Mesendoderm (in vitro differentiated cells): ENCODE results near the gene LIPA.

Experiments
- DNase-seq: peaks from one replicate; pipeline ENCODE4 v3.0.0; 2013
- H2AK5ac ChIP-seq: 2 replicates; pipeline ENCODE4 v1.6.1; 2013; ENCODE audit warnings: low read length, inconsistent platforms
- H2BK120ac ChIP-seq: 2 replicates; pipeline ENCODE4 v1.6.1; 2013; ENCODE audit warnings: low read depth, mild to moderate bottlenecking, low read length, moderate library complexity, mixed read lengths
- H2BK15ac ChIP-seq: replicated peaks from 2 replicates; pipeline ENCODE4 v1.6.1; 2013; ENCODE audit warnings: low read depth, mild to moderate bottlenecking, moderate library complexity
- H2BK5ac ChIP-seq: 2 replicates; pipeline ENCODE4 v1.6.1; 2013; ENCODE audit warnings: low read length, inconsistent platforms
- H3K18ac ChIP-seq: 2 replicates; pipeline ENCODE4 v1.6.1; 2013; ENCODE audit warnings: mild to moderate bottlenecking, low read length, mixed read lengths
- H3K23ac ChIP-seq: one replicate; pipeline ENCODE4 v1.6.1; 2013; ENCODE audit warnings: low read length
- H3K27ac ChIP-seq: 2 replicates; pipeline ENCODE4 v1.5.1; 2013; ENCODE audit warnings: low read depth, mild to moderate bottlenecking, inconsistent platforms, low read length, moderate library complexity
- H3K27me3 ChIP-seq: 2 replicates; pipeline ENCODE4 v1.6.1; 2013; ENCODE audit warnings: low read length, control low read depth, mild to moderate bottlenecking, inconsistent platforms; ENCODE audit not compliant: insufficient read depth, poor library complexity
- H3K36me3 ChIP-seq: 2 replicates; pipeline ENCODE4 v1.6.1; 2013; ENCODE audit warnings: low read length, inconsistent platforms; ENCODE audit not compliant: control insufficient read depth, insufficient read depth
- H3K4ac ChIP-seq: one replicate; pipeline ENCODE4 v1.6.1; 2013; ENCODE audit warnings: low read depth, mild to moderate bottlenecking, low read length, moderate library complexity
- H3K4me1 ChIP-seq: 2 replicates; pipeline ENCODE4 v1.6.1; 2013; ENCODE audit warnings: low read depth, low read length, inconsistent platforms; ENCODE audit not compliant: control insufficient read depth
- H3K4me2 ChIP-seq: 2 replicates; pipeline ENCODE4 v1.6.1; 2013; ENCODE audit warnings: low read length
- H3K4me3 ChIP-seq: 2 replicates; pipeline ENCODE4 v1.5.1; 2013; ENCODE audit warnings: mild to moderate bottlenecking, low read length
- H3K56ac ChIP-seq: one replicate; pipeline ENCODE4 v1.6.1; 2013; ENCODE audit warnings: low read length
- H3K79me1 ChIP-seq: 2 replicates; pipeline ENCODE4 v1.6.1; 2013; ENCODE audit warnings: low read length, inconsistent platforms
- H3K79me2 ChIP-seq: 2 replicates; pipeline ENCODE4 v1.6.1; 2013; ENCODE audit warnings: mild to moderate bottlenecking, low read length; ENCODE audit not compliant: control insufficient read depth, insufficient read depth
- H3K9ac ChIP-seq: 2 replicates; pipeline ENCODE4 v1.6.1; 2013; ENCODE audit warnings: low read length, inconsistent platforms
- H4K5ac ChIP-seq: one replicate; pipeline ENCODE4 v1.6.1; 2013; ENCODE audit warnings: low read length
- H4K8ac ChIP-seq: one replicate; pipeline ENCODE4 v1.6.1; 2013; ENCODE audit warnings: low read depth, mild to moderate bottlenecking, control low read depth, low read length, moderate library complexity
- WGBS: extraction: QIAGEN DNeasy Blood & Tissue Kit; methylation state at CpG from one replicate; pipeline ENCODE4 v1.1.7; 2013; ENCODE audit warnings: low lambda C conversion rate, missing lambda C conversion rate; ENCODE audit not compliant: insufficient coverage; ENCODE audit errors: extremely low coverage; 5-methylcytosine and 5-hydroxymethylcytosine counted together

LIPA gene

GRCh38 chr10:89278034-89278535, 26.5 kb upstream of the LIPA start:
- Histone ChIP-seq H2BK15ac (peak overlapping the region; percentile 99), H3K4me3 (no peak overlapping the region), H2BK5ac (no peak overlapping the region)

DNA sequence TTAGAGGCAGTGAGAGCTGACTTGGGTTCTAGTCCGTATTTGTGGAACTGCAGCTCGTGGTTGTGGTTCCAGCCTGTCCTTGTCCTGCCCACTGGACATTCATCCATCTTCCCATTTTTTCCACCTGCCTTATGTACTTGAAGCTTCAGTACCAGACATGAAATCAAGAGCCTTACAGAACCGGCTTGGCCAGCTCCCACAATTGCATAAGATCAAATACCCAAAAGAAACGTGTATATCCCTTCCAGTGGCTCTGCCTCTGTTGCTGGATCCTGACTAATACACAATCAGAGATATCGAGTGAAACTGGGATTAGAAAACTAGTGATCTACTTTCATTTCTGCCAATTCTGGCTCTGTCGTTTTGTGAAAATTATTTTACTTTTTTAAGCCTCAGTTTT, 23.8 kb upstream of the LIPA start:
- no peak overlapping the region for H4K8ac ChIP-seq
- H3K9ac ChIP-seq, result no peak overlapping the region
- no CpG with 5 or more reads among the region's 6 CpGs for WGBS

More at GRCh38 chr10:89278034-89278535, 26.5 kb upstream of the LIPA start:
- Histone ChIP-seq H3K79me1 (no peaks in the 10 kb centered on the region), H3K79me2 (no peaks in the 10 kb centered on the region), H4K5ac (no peak overlapping the region), H3K36me3 (no peaks in the 10 kb centered on the region), H3K4me2 (no peak overlapping the region), H2BK120ac (no peak overlapping the region), H3K4me1 (peaks cover 4% of the 10 kb centered on the region), H3K18ac (no peak overlapping the region), H3K23ac (no peak overlapping the region), H4K8ac (no peak overlapping the region), H3K56ac (peak overlapping the region; percentile 7), H3K4ac (no peak overlapping the region), H3K27ac (no peak overlapping the region), H3K27me3 (no peaks in the 10 kb centered on the region), H3K9ac (peak overlapping the region; percentile 16), H2AK5ac (no peak overlapping the region)
- no CpG with 5 or more reads among the region's 1 CpG for WGBS
- DNase-seq, result peak; percentile 60

GRCh38 chr10:89274928-89275327, 23.4 kb upstream of the LIPA start:
- Histone ChIP-seq H3K23ac (no peak overlapping the region), H2BK120ac (no peak overlapping the region), H3K27me3 (no peaks in the 10 kb centered on the region), H2AK5ac (no peak overlapping the region), H3K79me1 (no peaks in the 10 kb centered on the region), H3K36me3 (no peaks in the 10 kb centered on the region), H3K9ac (no peak overlapping the region), H3K27ac (no peak overlapping the region), H3K4ac (no peak overlapping the region), H3K4me3 (no peak overlapping the region), H3K4me1 (peaks cover 4% of the 10 kb centered on the region), H3K79me2 (no peaks in the 10 kb centered on the region), H3K18ac (no peak overlapping the region), H2BK5ac (no peak overlapping the region), H2BK15ac (no peak overlapping the region), H3K4me2 (no peak overlapping the region), H4K8ac (no peak overlapping the region), H3K56ac (no peak overlapping the region), H4K5ac (no peak overlapping the region)
- DNase-seq, result no peak
- WGBS, result no CpG with 5 or more reads among the region's 3 CpGs

More for the DNA sequence above, 23.8 kb upstream of the LIPA start:
- Histone ChIP-seq H3K4ac (no peak overlapping the region), H3K4me2 (no peak overlapping the region), H3K23ac (no peak overlapping the region), H3K27ac (no peak overlapping the region), H3K79me1 (no peaks in the 10 kb centered on the region), H3K36me3 (no peaks in the 10 kb centered on the region), H3K56ac (no peak overlapping the region), H3K79me2 (no peaks in the 10 kb centered on the region), H2AK5ac (no peak overlapping the region), H2BK15ac (no peak overlapping the region), H2BK5ac (no peak overlapping the region), H3K4me3 (no peak overlapping the region), H4K5ac (no peak overlapping the region), H3K18ac (no peak overlapping the region), H2BK120ac (no peak overlapping the region), H3K4me1 (peaks cover 4% of the 10 kb centered on the region), H3K27me3 (no peaks in the 10 kb centered on the region)
- no peak for DNase-seq

GRCh38 chr10:89273680-89274079, 22.1 kb upstream of the LIPA start:
- Histone ChIP-seq H3K4me3 (no peak overlapping the region), H2BK120ac (no peak overlapping the region), H3K79me2 (no peaks in the 10 kb centered on the region), H3K27ac (no peak overlapping the region), H3K79me1 (no peaks in the 10 kb centered on the region), H3K9ac (no peak overlapping the region), H3K56ac (no peak overlapping the region), H3K4me2 (no peak overlapping the region), H3K23ac (no peak overlapping the region), H3K36me3 (no peaks in the 10 kb centered on the region), H3K4ac (no peak overlapping the region), H3K18ac (no peak overlapping the region), H3K4me1 (peaks cover 4% of the 10 kb centered on the region), H2BK5ac (no peak overlapping the region), H4K5ac (no peak overlapping the region), H2AK5ac (no peak overlapping the region), H3K27me3 (no peaks in the 10 kb centered on the region), H2BK15ac (peak overlapping the region; percentile 6), H4K8ac (no peak overlapping the region)
- no CpG with 5 or more reads among the region's 2 CpGs for WGBS
- DNase-seq, result no peak

GRCh38 chr10:89271532-89271931, 20.0 kb upstream of the LIPA start:
- Histone ChIP-seq H3K4me3 (no peak overlapping the region), H3K79me2 (no peaks in the 10 kb centered on the region), H3K23ac (no peak overlapping the region), H3K9ac (no peak overlapping the region), H2BK5ac (no peak overlapping the region), H3K4me2 (no peak overlapping the region), H3K27me3 (no peaks in the 10 kb centered on the region), H3K36me3 (no peaks in the 10 kb centered on the region), H3K18ac (no peak overlapping the region), H2AK5ac (no peak overlapping the region), H3K4ac (no peak overlapping the region), H4K5ac (no peak overlapping the region), H3K56ac (no peak overlapping the region), H3K79me1 (no peaks in the 10 kb centered on the region), H3K4me1 (peaks cover 7% of the 10 kb centered on the region), H3K27ac (no peak overlapping the region), H2BK120ac (no peak overlapping the region), H2BK15ac (no peak overlapping the region), H4K8ac (no peak overlapping the region)
- WGBS, result no CpG with 5 or more reads among the region's 2 CpGs
- no peak for DNase-seq

GRCh38 chr10:89270153-89270483, 18.5 kb upstream of the LIPA start:
- Histone ChIP-seq H2BK5ac (no peak overlapping the region), H4K5ac (no peak overlapping the region), H3K4me2 (no peak overlapping the region), H3K23ac (no peak overlapping the region), H3K27ac (no peak overlapping the region), H3K9ac (no peak overlapping the region), H3K27me3 (no peaks in the 10 kb centered on the region), H3K56ac (no peak overlapping the region), H2BK15ac (no peak overlapping the region), H3K4ac (no peak overlapping the region), H2BK120ac (no peak overlapping the region), H3K36me3 (no peaks in the 10 kb centered on the region), H3K79me1 (no peaks in the 10 kb centered on the region), H2AK5ac (no peak overlapping the region), H4K8ac (no peak overlapping the region), H3K4me3 (no peak overlapping the region), H3K18ac (no peak overlapping the region), H3K79me2 (no peaks in the 10 kb centered on the region), H3K4me1 (peaks cover 6% of the 10 kb centered on the region)
- DNase-seq, result no peak
